Ishikawa (cell line): ENCODE results near the gene KIF16B.

Experiments used
- CEBPB ChIP-seq: IDR thresholded peaks from 2 replicates; pipeline ENCODE4 v1.6.1; 2012
- CREB1 ChIP-seq: IDR thresholded peaks from 2 replicates; pipeline ENCODE4 v1.6.1; 2012; ENCODE audit warnings: low read depth
- EGR1 ChIP-seq: IDR thresholded peaks from 2 replicates; pipeline ENCODE4 v1.6.1; 2012
- EP300 ChIP-seq: IDR thresholded peaks from 2 replicates; pipeline ENCODE4 v1.6.1; 2012; ENCODE audit warnings: borderline replicate concordance
- RAD21 ChIP-seq: IDR thresholded peaks from 2 replicates; pipeline ENCODE4 v1.6.1; 2012; ENCODE audit warnings: low read depth
- REST ChIP-seq: IDR thresholded peaks from 2 replicates; pipeline ENCODE4 v1.6.1; 2012; ENCODE audit warnings: low read depth, mild to moderate bottlenecking
- TAF1 ChIP-seq: IDR thresholded peaks from 2 replicates; pipeline ENCODE4 v1.6.1; 2012; ENCODE audit warnings: low read depth, mild to moderate bottlenecking
- TCF12 ChIP-seq: IDR thresholded peaks from 2 replicates; pipeline ENCODE4 v1.6.1; 2012; ENCODE audit warnings: low read depth
- TEAD4 ChIP-seq: IDR thresholded peaks from 2 replicates; pipeline ENCODE4 v1.6.1; 2012
- YY1 ChIP-seq: IDR thresholded peaks from 2 replicates; pipeline ENCODE4 v1.6.1; 2012; ENCODE audit warnings: low read depth

DNA sequence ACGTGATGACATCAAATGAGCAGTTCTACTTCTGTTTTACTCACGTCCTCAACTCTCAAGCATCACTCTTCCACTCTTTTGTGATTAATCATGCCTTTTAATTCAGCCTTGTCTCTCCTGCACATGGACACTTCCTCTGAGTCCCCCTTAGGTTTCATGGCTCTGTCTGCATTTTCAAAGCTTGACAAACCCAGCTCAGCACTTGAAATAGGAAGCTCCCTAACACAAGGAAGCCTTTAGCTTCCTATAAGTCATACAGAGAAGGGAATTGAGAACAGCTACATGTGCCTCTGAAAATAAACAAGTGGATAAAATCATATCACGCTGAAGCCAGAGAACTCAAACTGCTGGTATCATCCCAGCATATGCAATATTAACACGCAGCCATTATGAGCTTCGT lies 21.2 kb downstream of the KIF16B start:
- TF ChIP-seq EP300 (no peak), YY1 (no peak), TAF1 (no peak), REST (no peak), RAD21 (no peak), CREB1 (no peak), TCF12 (no peak), TEAD4 (no peak), EGR1 (no peak), CEBPB (no peak)
